Nephron (organoid): ENCODE results near the gene PLXNA4.

Experiments used
- H3K27ac Mint-ChIP-seq, 3 experiments: 2 replicates each; pipeline ENCODE4 v1.8.0; 2020; ENCODE audit warnings: mixed read lengths in 3 of 3, mild to moderate bottlenecking in 2 of 3, moderate library complexity in 1 of 3
- H3K27me3 Mint-ChIP-seq: 2 replicates; pipeline ENCODE4 v1.8.0; 2021; ENCODE audit warnings: low read depth, mild to moderate bottlenecking, moderate library complexity, mixed read lengths
- H3K36me3 Mint-ChIP-seq: 2 replicates; pipeline ENCODE4 v1.8.0; 2020; ENCODE audit warnings: low read depth, mixed read lengths
- H3K4me1 Mint-ChIP-seq: 2 replicates; pipeline ENCODE4 v1.8.0; 2020; ENCODE audit warnings: mixed read lengths
- H3K4me3 Mint-ChIP-seq, 3 experiments: 2 replicates each; pipeline ENCODE4 v1.8.0; 2020; ENCODE audit warnings: mild to moderate bottlenecking in 3 of 3, mixed read lengths in 3 of 3, moderate library complexity in 2 of 3
- H3K9me3 Mint-ChIP-seq: 2 replicates; pipeline ENCODE4 v1.8.0; 2020; ENCODE audit warnings: mixed read lengths
- CTCF ChIP-seq, 3 experiments: fragments of 200-600 bp; sonication (generic); IDR thresholded peaks; one replicate each; pipeline ENCODE4 v1.5.0; 2021; ENCODE audit warnings: antibody characterized with exemption in 3 of 3; ENCODE audit not compliant: unreplicated experiment in 3 of 3

PLXNA4 gene

GRCh38 chr7:132276234-132276630 lies 300.0 kb downstream of the PLXNA4 start:
- no peak for TF ChIP-seq CTCF (IDR thresholded peaks at IDR 0.05; ENCODE audit: unreplicated experiment in 3 of 3)
- H3K27me3 Mint-ChIP-seq = peaks cover 33% of the 10 kb centered on the region
- H3K9me3 Mint-ChIP-seq = no peaks in the 10 kb centered on the region
- H3K4me3 Mint-ChIP-seq = no peak overlapping the region
- H3K27ac Mint-ChIP-seq = peak overlapping the region in 2 of 3 experiments; percentile 22 to 28
- no peaks in the 10 kb centered on the region for H3K36me3 Mint-ChIP-seq
- peaks cover 30% of the 10 kb centered on the region for H3K4me1 Mint-ChIP-seq

- Mint-ChIP-seq H3K27ac (peak overlapping the region in 2 of 3 experiments; percentile 22 to 28), H3K36me3 (no peaks in the 10 kb centered on the region), H3K4me1 (peaks cover 30% of the 10 kb centered on the region), H3K27me3 (peaks cover 33% of the 10 kb centered on the region), H3K9me3 (no peaks in the 10 kb centered on the region), H3K4me3 (no peak overlapping the region)
- TF ChIP-seq CTCF (IDR thresholded peaks at IDR 0.05; ENCODE audit: unreplicated experiment in 3 of 3) = no peak
These were observed 300.6 kb downstream of the PLXNA4 start for GRCh38 chr7:132275416-132276233.

GRCh38 chr7:132272763-132273371 lies 303.4 kb downstream of the PLXNA4 start:
- H3K27ac Mint-ChIP-seq = no peak overlapping the region
- peaks cover 14% of the 10 kb centered on the region for H3K27me3 Mint-ChIP-seq
- no peak for TF ChIP-seq CTCF (IDR thresholded peaks at IDR 0.05; ENCODE audit: unreplicated experiment in 3 of 3)
- H3K4me1 Mint-ChIP-seq = peaks cover 22% of the 10 kb centered on the region
- no peaks in the 10 kb centered on the region for H3K36me3 Mint-ChIP-seq
- H3K9me3 Mint-ChIP-seq = no peaks in the 10 kb centered on the region
- no peak overlapping the region for H3K4me3 Mint-ChIP-seq

GRCh38 chr7:132270517-132270916 lies 305.8 kb downstream of the PLXNA4 start:
- peaks cover 1% of the 10 kb centered on the region for H3K4me1 Mint-ChIP-seq
- H3K27ac Mint-ChIP-seq = no peak overlapping the region
- no peaks in the 10 kb centered on the region for H3K36me3 Mint-ChIP-seq
- peaks cover 15% of the 10 kb centered on the region for H3K27me3 Mint-ChIP-seq
- no peak for TF ChIP-seq CTCF (IDR thresholded peaks at IDR 0.05; ENCODE audit: unreplicated experiment in 3 of 3)
- H3K4me3 Mint-ChIP-seq = no peak overlapping the region
- no peaks in the 10 kb centered on the region for H3K9me3 Mint-ChIP-seq

GRCh38 chr7:132269718-132270117 lies 306.6 kb downstream of the PLXNA4 start:
- Mint-ChIP-seq H3K4me3 (no peak overlapping the region), H3K4me1 (no peaks in the 10 kb centered on the region), H3K9me3 (no peaks in the 10 kb centered on the region), H3K27me3 (peaks cover 17% of the 10 kb centered on the region), H3K27ac (no peak overlapping the region), H3K36me3 (no peaks in the 10 kb centered on the region)
- TF ChIP-seq CTCF (IDR thresholded peaks at IDR 0.05; ENCODE audit: unreplicated experiment in 3 of 3) = no peak
